HL-60 (cell line): ENCODE results near the gene ALLC.

ENCODE experiments used
- CTCF ChIP-seq: IDR thresholded peaks from one replicate; pipeline ENCODE4 v1.5.1; 2011; ENCODE audit warnings: low read length, control low read depth, inconsistent platforms; ENCODE audit not compliant: insufficient read depth
- GABPA ChIP-seq: IDR thresholded peaks from 2 replicates; pipeline ENCODE4 v1.6.1; 2012; ENCODE audit warnings: low read depth
- POLR2AphosphoS5 ChIP-seq: IDR thresholded peaks from 2 replicates; pipeline ENCODE4 v1.6.1; 2012; ENCODE audit warnings: low read depth
- SPI1 ChIP-seq: IDR thresholded peaks from 2 replicates; pipeline ENCODE4 v1.6.1; 2012; ENCODE audit warnings: low read depth, mild to moderate bottlenecking, borderline replicate concordance

DNA sequence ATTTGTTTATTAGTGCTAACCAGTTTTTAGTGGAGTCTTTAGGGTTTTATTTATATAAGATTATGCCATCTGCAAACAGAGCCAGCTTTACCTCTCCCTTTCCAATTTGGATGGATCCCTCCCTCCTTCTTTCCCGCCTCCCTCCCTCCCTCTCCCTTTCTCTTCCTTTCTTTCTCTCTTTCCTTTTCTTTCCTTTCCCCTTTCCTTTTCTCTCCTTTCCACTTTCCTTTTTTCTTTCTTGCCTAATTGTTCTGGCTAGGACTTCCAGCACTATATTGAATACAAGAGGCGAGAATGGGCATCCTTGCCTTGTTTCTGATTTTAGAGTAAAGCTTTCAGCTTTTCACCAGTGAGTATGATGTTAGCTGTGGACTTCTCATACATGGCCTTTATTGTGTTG, 39.0 kb upstream of the ALLC start:
- no peak for TF ChIP-seq CTCF
- no peak for TF ChIP-seq SPI1
- TF ChIP-seq GABPA, result no peak
- no peak for TF ChIP-seq POLR2AphosphoS5
